K562 (cell line): ENCODE results near the gene RARG. TPM values are rescaled to one million over a fixed set of nuclear protein-coding genes. Genes with fewer than 3 reads are reported as not detected.

Experiments used
- ARNT ChIP-seq, 2 experiments: fragments of 450-650 bp; IDR thresholded peaks; 2 replicates each; pipeline ENCODE4 v1.6.1; 2016; ENCODE audit warnings: mild to moderate bottlenecking in 1 of 2
- BCLAF1 ChIP-seq, 2 experiments: fragments of 450-650 bp in 1 of 2; IDR thresholded peaks; 2 replicates each; pipeline ENCODE4 v1.6.1; 2011 to 2017; ENCODE audit warnings: low read depth in 2 of 2, antibody characterized with exemption in 1 of 2, borderline replicate concordance in 1 of 2, low read length in 1 of 2, mild to moderate bottlenecking in 1 of 2, mixed read lengths in 1 of 2; ENCODE audit not compliant: control insufficient read depth in 1 of 2
- CTCF ChIP-seq, 3 experiments: IDR thresholded peaks in 2 of 3; conservative IDR thresholded peaks in 1 of 3; 2 replicates each; pipeline ENCODE4 v1.5.1; 2011 to 2012; ENCODE audit warnings: low read length in 3 of 3, mild to moderate bottlenecking in 3 of 3, control low read depth in 2 of 3, improper control_type of control experiment in 1 of 3, inconsistent platforms in 1 of 3, low read depth in 1 of 3, mixed read lengths in 1 of 3, moderate library complexity in 1 of 3; ENCODE audit not compliant: insufficient read depth in 2 of 3
- CXXC5 ChIP-seq: fragments of 250-450 bp; sonication (Bioruptor Pico); IDR thresholded peaks from 2 replicates; pipeline ENCODE4 v1.8.0; 2022; ENCODE audit warnings: inconsistent platforms, mild to moderate bottlenecking, moderate library complexity
- ETS1 ChIP-seq: conservative IDR thresholded peaks from 2 replicates; pipeline ENCODE4 v1.6.1; 2011; ENCODE audit warnings: low read depth, mild to moderate bottlenecking, low read length; ENCODE audit not compliant: control insufficient read depth
- FOXK2 ChIP-seq, 2 experiments: fragments of 450-650 bp; IDR thresholded peaks in 1 of 2; conservative IDR thresholded peaks in 1 of 2; 2 replicates each; pipeline ENCODE4 v1.6.1; 2016; ENCODE audit warnings: low read depth in 2 of 2, mild to moderate bottlenecking in 1 of 2
- KDM5B ChIP-seq: fragments of 200-600 bp; sonication (generic); IDR thresholded peaks from 2 replicates; pipeline ENCODE4 v1.6.1; 2012; ENCODE audit warnings: low read depth, mild to moderate bottlenecking, moderate library complexity, low read length, control low read depth, inconsistent platforms; ENCODE audit not compliant: insufficient replicate concordance
- MYC ChIP-seq, 2 experiments: fragments of 250-450 bp in 1 of 2; sonication (Bioruptor Pico) in 1 of 2; IDR thresholded peaks; 2 replicates each; pipeline versions ENCODE4 v1.5.1 to v1.6.1; 2012 to 2021; ENCODE audit warnings: low read depth in 2 of 2, borderline replicate concordance in 1 of 2, improper control_type of control experiment in 1 of 2, low read length in 1 of 2, mild to moderate bottlenecking in 1 of 2, moderate library complexity in 1 of 2
- PKNOX1 ChIP-seq: fragments of 450-650 bp; IDR thresholded peaks from 2 replicates; pipeline ENCODE4 v1.6.1; 2016
- PML ChIP-seq: IDR thresholded peaks from 2 replicates; pipeline ENCODE4 v1.6.1; 2012; ENCODE audit warnings: low read length, inconsistent platforms
- POLR2A ChIP-seq: fragments of 450-650 bp; conservative IDR thresholded peaks from 2 replicates; pipeline ENCODE4 v1.6.1; 2016
- PURB ChIP-seq: sonication (generic); formaldehyde crosslinking; IDR thresholded peaks from 2 replicates; pipeline ENCODE4 v1.9.0; 2021; ENCODE audit warnings: low read depth, mild to moderate bottlenecking, missing genetic modification reagents
- SIN3A ChIP-seq, 2 experiments: fragments of 150-350 bp in 1 of 2; IDR thresholded peaks; 2 replicates each; pipeline ENCODE4 v1.6.1; 2011 to 2016; ENCODE audit warnings: borderline replicate concordance in 2 of 2, low read depth in 2 of 2, low read length in 2 of 2, mild to moderate bottlenecking in 2 of 2, moderate library complexity in 2 of 2; ENCODE audit not compliant: control insufficient read depth in 1 of 2
- THRA ChIP-seq: fragments of 450-650 bp; IDR thresholded peaks from 2 replicates; pipeline ENCODE4 v1.6.1; 2017; ENCODE audit warnings: mild to moderate bottlenecking, moderate library complexity
- ZNF764 ChIP-seq: fragments of 250-450 bp; sonication (Bioruptor Pico); IDR thresholded peaks from 2 replicates; pipeline ENCODE4 v1.4.0; 2020; ENCODE audit warnings: low read depth, mild to moderate bottlenecking, moderate library complexity
- polyA plus RNA-seq, 8 experiments: library from polyadenylated mRNA; depleted of rRNA in 4 of 8; stranded (reverse) in 5 of 8; unstranded in 3 of 8; fragments of >200 nt; fragmentation: Nextera tagmentation in 2 of 8; fragmentation: Illumina TruSeq in 1 of 8; extraction: Ambion mirVana in 2 of 8; extraction: Trizol in 1 of 8; gene quantifications; 2 replicates each; pipeline versions ENCODE4 v1.2.1 to v1.2.3, GENCODE V29; 2011 to 2014; ENCODE audit warnings: inconsistent platforms in 1 of 8, missing spikeins in 1 of 8
- total RNA-seq, 7 experiments: library from RNA; depleted of rRNA in 6 of 7; stranded (reverse); fragments of >200 nt in 6 of 7; fragmentation: Illumina TruSeq in 2 of 7; extraction: Trizol in 2 of 7; gene quantifications; 2 replicates each; pipeline versions ENCODE4 v1.2.1 to v1.2.3, GENCODE V29; 2011 to 2021; ENCODE audit warnings: low replicate concordance in 1 of 7

RARG gene
- total and polyA plus RNA-seq, 9 of the 15 experiments (the other 6 are each of a cell fraction or from before 2014, with no cell fraction given): 0.18 to 7.6 (median 3.8) TPM

GRCh38 chr12:53251477-53252348 is 19.7 kb upstream of the RARG start (continued):
- TF ChIP-seq SIN3A (IDR thresholded peaks at IDR 0.05; ENCODE audit: borderline replicate concordance in 2 of 2, control insufficient read depth in 1 of 2, low read depth in 2 of 2, low read length in 2 of 2): peak in 1 of 2 experiments; percentile 96; a peak in 3 of 4 replicates
- TF ChIP-seq ARNT (IDR thresholded peaks at IDR 0.05): 0 out of 4 replicates have a peak, but pooled peaks of 1 of the 2 experiments have one; percentile 15
- peak; percentile 75 for TF ChIP-seq CXXC5 (CRISPR knock-in tag)
- 0 out of 2 replicates have a peak, but pooled peaks have one; percentile 26 for TF ChIP-seq PML
- TF ChIP-seq KDM5B: peak; percentile 70
- TF ChIP-seq PURB (CRISPR knock-in tag): no peak
- TF ChIP-seq FOXK2 (conservative IDR thresholded peaks at IDR 0.05 in 1 of 2, IDR thresholded peaks at IDR 0.05 in 1 of 2; ENCODE audit: low read depth in 2 of 2): peak; percentile 19 to 42; a peak in 1 of 4 replicates
- TF ChIP-seq ZNF764 (CRISPR knock-in tag): peak; percentile 70
- TF ChIP-seq THRA: no peak
- peak; percentile 79 for TF ChIP-seq POLR2A
- TF ChIP-seq CTCF (IDR thresholded peaks at IDR 0.05 in 2 of 3, conservative IDR thresholded peaks at IDR 0.05 in 1 of 3; ENCODE audit: insufficient read depth in 2 of 3, low read depth in 1 of 3, low read length in 3 of 3): peak; percentile 66 to 73 (median 71)
- 0 out of 4 replicates have a peak, but pooled peaks of 1 of the 2 experiments have one; percentile 20 for TF ChIP-seq BCLAF1 (IDR thresholded peaks at IDR 0.05; ENCODE audit: borderline replicate concordance in 1 of 2, control insufficient read depth in 1 of 2, low read depth in 2 of 2, low read length in 1 of 2)
- TF ChIP-seq MYC (IDR thresholded peaks at IDR 0.05; ENCODE audit: low read depth, low read length): peak; percentile 52; the same call in 1 of the 2 replicates
- no peak for TF ChIP-seq MYC (CRISPR knock-in tag; IDR thresholded peaks at IDR 0.05; ENCODE audit: borderline replicate concordance, low read depth)
- TF ChIP-seq ETS1: peak; percentile 92
- peak; percentile 63 for TF ChIP-seq PKNOX1
